MCF 10A (cell line): Measurements from ENCODE around the gene HSD17B2. TPM values are rescaled to one million over a fixed set of nuclear protein-coding genes. Genes with fewer than 3 reads are reported as not detected.

Experiments used
- BruUV-seq: library from RNA; stranded (reverse); fragments of 400-500 nt; replicated peaks from 2 replicates; lab custom pipeline; 2021; lab: Mats Ljungman, UMichigan
- CTCF ChIA-PET: fragments of 300-600 bp; sonication (Branson Sonifier 250); formaldehyde crosslinking; extraction: SDS; loops from one replicate; lab custom pipeline; 2021; ENCODE audit warnings: antibody characterized with exemption, inconsistent platforms; lab: Yijun Ruan, JAX
- POLR2A ChIA-PET: fragments of 300-600, 350-650 bp; sonication (Branson Sonifier 250); formaldehyde crosslinking; extraction: SDS; loops from one replicate; lab custom pipeline; 2020; ENCODE audit warnings: antibody characterized with exemption, inconsistent platforms; lab: Yijun Ruan, JAX
- DNase-seq: peaks from one replicate; pipeline ENCODE4 v3.0.0-alpha.2; 2018; ENCODE audit not compliant: unreplicated experiment
- H3K27ac Mint-ChIP-seq: one replicate; pipeline ENCODE4 v1.8.0; 2022; ENCODE audit warnings: mild to moderate bottlenecking, low read depth, mixed read lengths; ENCODE audit not compliant: unreplicated experiment
- H3K27me3 Mint-ChIP-seq: one replicate; pipeline ENCODE4 v1.8.0; 2022; ENCODE audit warnings: mixed read lengths; ENCODE audit not compliant: insufficient read depth, unreplicated experiment
- H3K36me3 Mint-ChIP-seq: one replicate; pipeline ENCODE4 v1.8.0; 2022; ENCODE audit warnings: mild to moderate bottlenecking, moderate library complexity, mixed read lengths; ENCODE audit not compliant: insufficient read depth, unreplicated experiment
- H3K4me1 Mint-ChIP-seq: one replicate; pipeline ENCODE4 v1.8.0; 2022; ENCODE audit warnings: mixed read lengths; ENCODE audit not compliant: insufficient read depth, unreplicated experiment
- H3K4me3 Mint-ChIP-seq: one replicate; pipeline ENCODE4 v1.8.0; 2022; ENCODE audit warnings: mild to moderate bottlenecking, moderate library complexity, mixed read lengths; ENCODE audit not compliant: unreplicated experiment
- H3K9me3 Mint-ChIP-seq: one replicate; pipeline ENCODE4 v1.8.0; 2022; ENCODE audit warnings: mixed read lengths; ENCODE audit not compliant: unreplicated experiment
- CTCF ChIP-seq: fragments of 200-600 bp; IDR thresholded peaks from one replicate; pipeline ENCODE4 v1.8.0; 2022; ENCODE audit warnings: antibody characterized with exemption, mild to moderate bottlenecking; ENCODE audit not compliant: unreplicated experiment
- intact Hi-C: fragments of 100-400 bp; cut with micrococcal nuclease; formaldehyde crosslinking; loops from 2 replicates; pipeline ENCODE4 v1.14.1; 2022
- total RNA-seq: library from RNA; stranded (reverse); gene quantifications from 2 replicates; pipeline ENCODE4 v1.2.3, GENCODE V29; 2022

Gene HSD17B2
- total RNA-seq, 1 experiment from 2014 or later: 0.93 TPM

- Mint-ChIP-seq H3K27me3 (no peaks in the 10 kb centered on the region), H3K4me1 (peaks cover 20% of the 10 kb centered on the region), H3K36me3 (no peaks in the 10 kb centered on the region), H3K27ac (no peak overlapping the region), H3K9me3 (no peaks in the 10 kb centered on the region), H3K4me3 (no peak overlapping the region)
- DNase-seq: no peak
- TF ChIP-seq CTCF: no peak
- no TSS peak for BruUV-seq
- ChIA-PET CTCF (interaction anchor here (0.5 to 1.4 kb wide), 4 partner anchors 162 to 591 kb away, joined by 3 to 4 read pairs (median 3); no protein-coding TSS in a partner anchor), POLR2A (no interaction called here)
- intact Hi-C loops: no loop called here
Measured at GRCh38 chr16:82037666-82038065, 2.6 kb downstream of the HSD17B2 start.

GRCh38 chr16:82040296-82040695 is 5.2 kb downstream of the HSD17B2 start:
- no peak for DNase-seq
- no peak for TF ChIP-seq CTCF
- intact Hi-C loops: no loop called here
- CTCF ChIA-PET: interaction anchor here (0.7 to 1.8 kb wide), 4 partner anchors 12 to 224 kb away, joined by 3 to 7 read pairs (median 4); no protein-coding TSS in a partner anchor
- Mint-ChIP-seq H3K27ac (no peak overlapping the region), H3K4me1 (peaks cover 8% of the 10 kb centered on the region), H3K36me3 (no peaks in the 10 kb centered on the region), H3K27me3 (no peaks in the 10 kb centered on the region), H3K4me3 (no peak overlapping the region), H3K9me3 (no peaks in the 10 kb centered on the region)
- no TSS peak for BruUV-seq
- POLR2A ChIA-PET: no interaction called here

GRCh38 chr16:82041542-82041941 is 6.5 kb downstream of the HSD17B2 start:
- POLR2A ChIA-PET: interaction anchor here (0.7 kb wide), 1 partner anchor 90 kb away, joined by 3 read pairs; no protein-coding TSS in a partner anchor

GRCh38 chr16:82042144-82042543 is 7.1 kb downstream of the HSD17B2 start:
- no peak overlapping the region for H3K27ac Mint-ChIP-seq
- no TSS peak for BruUV-seq
- no peak for DNase-seq
- no peaks in the 10 kb centered on the region for H3K36me3 Mint-ChIP-seq
- no peaks in the 10 kb centered on the region for H3K27me3 Mint-ChIP-seq
- ChIA-PET CTCF (interaction anchor here (0.6 to 2.6 kb wide), 5 partner anchors 10 to 188 kb away, joined by 3 to 8 read pairs (median 4); no protein-coding TSS in a partner anchor), POLR2A (interaction anchor here (0.7 kb wide), 1 partner anchor 90 kb away, joined by 3 read pairs; no protein-coding TSS in a partner anchor)
- no peak overlapping the region for H3K4me3 Mint-ChIP-seq
- H3K4me1 Mint-ChIP-seq: peaks cover 6% of the 10 kb centered on the region
- H3K9me3 Mint-ChIP-seq: no peaks in the 10 kb centered on the region
- no peak for TF ChIP-seq CTCF
- intact Hi-C loops: no loop called here

More at GRCh38 chr16:82041542-82041941, 6.5 kb downstream of the HSD17B2 start:
- TF ChIP-seq CTCF: no peak
- DNase-seq: no peak
- Mint-ChIP-seq H3K4me1 (peaks cover 6% of the 10 kb centered on the region), H3K9me3 (no peaks in the 10 kb centered on the region), H3K27ac (no peak overlapping the region), H3K36me3 (no peaks in the 10 kb centered on the region), H3K4me3 (no peak overlapping the region), H3K27me3 (no peaks in the 10 kb centered on the region)
- no TSS peak for BruUV-seq
- CTCF ChIA-PET: interaction anchor here (0.6 to 2.6 kb wide), 3 partner anchors 9 to 188 kb away, joined by 3 to 8 read pairs (median 7); no protein-coding TSS in a partner anchor
- intact Hi-C loops: no loop called here
